Omental fat pad (tissue), 4 donors: ENCODE measurements around the gene PNO1. TPM values are rescaled to one million over a fixed set of nuclear protein-coding genes. Genes with fewer than 3 reads are reported as not detected.
A peak's percentile ranks its signal among the peaks of the same experiment; 100 is the strongest.

Source experiments
- ATAC-seq: fragments of 150-250 bp; one replicate; pipeline ENCODE4 v1.9.1; 2016; ENCODE audit warnings: mild to moderate bottlenecking, moderate library complexity; ENCODE audit not compliant: low FRiP score
- DNase-seq: peaks from one replicate; pipeline ENCODE4 v3.0.0-alpha.2; 2019; ENCODE audit warnings: low spot score
- CTCF ChIP-seq, 3 donors: fragments of 450-650 bp; IDR thresholded peaks; one replicate each; pipeline ENCODE4 v1.5.1; 2016 to 2017; ENCODE audit warnings: antibody characterized with exemption in 3 of 3, mild to moderate bottlenecking in 3 of 3, moderate library complexity in 2 of 3
- total RNA-seq, 4 donors: library from RNA; depleted of rRNA; stranded (reverse); fragments of >200 nt; gene quantifications; one replicate each; pipeline ENCODE4 v1.1.0, GENCODE V29; 2016

Gene PNO1
- total RNA-seq, 4 donors from 2014 or later = 13.4 to 65.9 (median 21.9) TPM

GRCh38 chr2:68121873-68122679 lies 35.6 kb upstream of the PNO1 start:
- ATAC-seq (peak; percentile 92), DNase-seq (peak; percentile 100)
- TF ChIP-seq CTCF (IDR thresholded peaks at IDR 0.05) = peak in 2 of 3 donors; percentile 18 to 86

GRCh38 chr2:68122680-68122964 lies 35.1 kb upstream of the PNO1 start:
- DNase-seq = no peak
- ATAC-seq = no peak
- no peak for TF ChIP-seq CTCF (IDR thresholded peaks at IDR 0.05)

GRCh38 chr2:68124321-68124720 lies 33.4 kb upstream of the PNO1 start:
- ATAC-seq (no peak), DNase-seq (no peak)
- no peak for TF ChIP-seq CTCF (IDR thresholded peaks at IDR 0.05)

- DNase-seq = no peak
- ATAC-seq = no peak
- no peak for TF ChIP-seq CTCF (IDR thresholded peaks at IDR 0.05)
Measured at GRCh38 chr2:68125821-68126220, 31.9 kb upstream of the PNO1 start.

GRCh38 chr2:68126561-68126960 lies 31.1 kb upstream of the PNO1 start:
- ATAC-seq (no peak), DNase-seq (no peak)
- TF ChIP-seq CTCF (IDR thresholded peaks at IDR 0.05) = no peak

GRCh38 chr2:68127358-68128242 lies 30.1 kb upstream of the PNO1 start:
- DNase-seq = no peak
- no peak for TF ChIP-seq CTCF (IDR thresholded peaks at IDR 0.05)
- no peak for ATAC-seq
